Natural killer cell (primary cell): Measurements from ENCODE around the gene CYP2A6. TPM values are rescaled to one million over a fixed set of nuclear protein-coding genes. Genes with fewer than 3 reads are reported as not detected.
A peak's percentile ranks its signal among the peaks of the same experiment; 100 is the strongest.
"Not testable (repeated sequence)": the region's sequence is repeated elsewhere in the genome, so short reads cannot be mapped to it uniquely, and the experiment has no call there.

Experiments used
- ATAC-seq, 3 donors: fragments of 150-1000 bp in 2 of 3; fragments of 200-7000 bp in 1 of 3; cut with Tn5 transposase; 1 replicate in 1 of 3; 2 replicates in 2 of 3; pipeline ENCODE4 v1.10.0; 2021; ENCODE audit warnings: mild to moderate bottlenecking in 2 of 3, moderate library complexity in 2 of 3
- DNase-seq, 2 donors: peaks; one replicate each; pipeline versions ENCODE4 v3.0.0 to v3.0.0-alpha.2; 2013 to 2021; ENCODE audit warnings: mixed read lengths in 1 of 2
- H3K27ac ChIP-seq: one replicate; pipeline ENCODE4 v1.5.1; 2013; ENCODE audit warnings: mild to moderate bottlenecking, low read length
- H3K27me3 ChIP-seq: one replicate; pipeline ENCODE4 v1.6.1; 2013; ENCODE audit warnings: low read length; ENCODE audit not compliant: control insufficient read depth, insufficient read depth
- H3K36me3 ChIP-seq: one replicate; pipeline ENCODE4 v1.6.1; 2013; ENCODE audit warnings: low read length; ENCODE audit not compliant: control insufficient read depth, insufficient read depth
- H3K4me1 ChIP-seq: one replicate; pipeline ENCODE4 v1.6.1; 2013; ENCODE audit warnings: low read length; ENCODE audit not compliant: control insufficient read depth, insufficient read depth
- H3K4me3 ChIP-seq: one replicate; pipeline ENCODE4 v1.5.1; 2013; ENCODE audit warnings: low read length
- H3K9me3 ChIP-seq: one replicate; pipeline ENCODE4 v1.6.1; 2013; ENCODE audit warnings: low read length; ENCODE audit not compliant: control insufficient read depth, insufficient read depth
- H3K27ac Mint-ChIP-seq, 2 donors: one replicate each; pipeline ENCODE4 v1.8.0; 2022; ENCODE audit warnings: mild to moderate bottlenecking in 2 of 2, mixed read lengths in 2 of 2, moderate library complexity in 1 of 2
- H3K27me3 Mint-ChIP-seq, 2 donors: one replicate each; pipeline ENCODE4 v1.8.0; 2022; ENCODE audit warnings: low read depth in 2 of 2, mixed read lengths in 2 of 2
- H3K36me3 Mint-ChIP-seq: one replicate; pipeline ENCODE4 v1.8.0; 2022; ENCODE audit warnings: mixed read lengths
- H3K4me1 Mint-ChIP-seq, 2 donors: one replicate each; pipeline ENCODE4 v1.8.0; 2022; ENCODE audit warnings: mixed read lengths in 2 of 2
- H3K4me3 Mint-ChIP-seq: one replicate; pipeline ENCODE4 v1.8.0; 2022; ENCODE audit warnings: mild to moderate bottlenecking, moderate library complexity, mixed read lengths
- H3K9me3 Mint-ChIP-seq, 2 donors: one replicate each; pipeline ENCODE4 v1.8.0; 2022; ENCODE audit warnings: mixed read lengths in 2 of 2
- WGBS: methylation state at CpG from one replicate; pipeline ENCODE4 v1.1.7; 2013; ENCODE audit warnings: missing lambda C conversion rate; ENCODE audit not compliant: insufficient coverage; 5-methylcytosine and 5-hydroxymethylcytosine counted together
- intact Hi-C: fragments of 100-400 bp; cut with micrococcal nuclease; formaldehyde crosslinking; loops from one replicate; pipeline ENCODE4 v1.14.2; 2022
- total RNA-seq, 4 donors: library from RNA; stranded (reverse); fragments of 120-200 nt in 1 of 4; gene quantifications; one replicate each; pipeline versions ENCODE4 v1.2.3 to v1.2.4, GENCODE V29; 2013 to 2022
- TF ChIP-seq, protein P1 (sequence below): fragments of 200-600 bp; IDR thresholded peaks from one replicate; pipeline ENCODE4 v1.8.0; 2022; ENCODE audit warnings: antibody characterized with exemption

CYP2A6 gene
- total RNA-seq, 3 donors from 2014 or later (not counting 1 experiment from before 2014, with no cell fraction given): not detected

DNA sequence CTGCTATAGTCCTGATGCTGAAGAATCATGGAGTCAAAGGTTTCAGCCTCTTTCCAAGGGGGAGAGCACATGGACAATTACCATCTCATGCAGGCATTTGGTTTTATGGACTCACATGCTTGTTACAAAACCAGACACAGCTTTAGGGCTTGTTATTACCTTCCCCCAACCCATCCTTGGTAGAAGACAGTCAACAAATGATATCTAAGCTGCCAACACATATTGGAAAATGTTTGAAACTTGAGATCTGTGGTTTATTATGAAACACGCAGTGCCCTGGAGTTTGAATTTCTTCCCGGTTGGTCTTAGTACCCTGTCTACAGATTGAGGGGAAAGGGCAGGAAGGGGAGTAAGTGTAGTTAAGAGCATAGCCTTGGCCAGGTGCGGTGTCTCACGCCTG is 12.5 kb upstream of the CYP2A6 start:
- TF ChIP-seq, protein P1, sequence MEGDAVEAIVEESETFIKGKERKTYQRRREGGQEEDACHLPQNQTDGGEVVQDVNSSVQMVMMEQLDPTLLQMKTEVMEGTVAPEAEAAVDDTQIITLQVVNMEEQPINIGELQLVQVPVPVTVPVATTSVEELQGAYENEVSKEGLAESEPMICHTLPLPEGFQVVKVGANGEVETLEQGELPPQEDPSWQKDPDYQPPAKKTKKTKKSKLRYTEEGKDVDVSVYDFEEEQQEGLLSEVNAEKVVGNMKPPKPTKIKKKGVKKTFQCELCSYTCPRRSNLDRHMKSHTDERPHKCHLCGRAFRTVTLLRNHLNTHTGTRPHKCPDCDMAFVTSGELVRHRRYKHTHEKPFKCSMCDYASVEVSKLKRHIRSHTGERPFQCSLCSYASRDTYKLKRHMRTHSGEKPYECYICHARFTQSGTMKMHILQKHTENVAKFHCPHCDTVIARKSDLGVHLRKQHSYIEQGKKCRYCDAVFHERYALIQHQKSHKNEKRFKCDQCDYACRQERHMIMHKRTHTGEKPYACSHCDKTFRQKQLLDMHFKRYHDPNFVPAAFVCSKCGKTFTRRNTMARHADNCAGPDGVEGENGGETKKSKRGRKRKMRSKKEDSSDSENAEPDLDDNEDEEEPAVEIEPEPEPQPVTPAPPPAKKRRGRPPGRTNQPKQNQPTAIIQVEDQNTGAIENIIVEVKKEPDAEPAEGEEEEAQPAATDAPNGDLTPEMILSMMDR: no peak
- Histone ChIP-seq H3K27ac (no peak overlapping the region), H3K27me3 (no peaks in the 10 kb centered on the region), H3K4me3 (no peak overlapping the region), H3K9me3 (no peaks in the 10 kb centered on the region), H3K4me1 (no peaks in the 10 kb centered on the region), H3K36me3 (no peaks in the 10 kb centered on the region)
- no peaks in the 10 kb centered on the region for H3K9me3 Mint-ChIP-seq
- no peaks in the 10 kb centered on the region for H3K4me1 Mint-ChIP-seq
- intact Hi-C loops: no loop called here
- H3K27me3 Mint-ChIP-seq: peaks cover 5 to 14% of the 10 kb centered on the region in 2 donors
- WGBS: over 99% methylated on average over 4 of the region's 4 CpGs
- no peak for ATAC-seq
- H3K27ac Mint-ChIP-seq: no peak overlapping the region
- H3K36me3 Mint-ChIP-seq: no peaks in the 10 kb centered on the region
- DNase-seq: no peak
- no peak overlapping the region for H3K4me3 Mint-ChIP-seq

DNA sequence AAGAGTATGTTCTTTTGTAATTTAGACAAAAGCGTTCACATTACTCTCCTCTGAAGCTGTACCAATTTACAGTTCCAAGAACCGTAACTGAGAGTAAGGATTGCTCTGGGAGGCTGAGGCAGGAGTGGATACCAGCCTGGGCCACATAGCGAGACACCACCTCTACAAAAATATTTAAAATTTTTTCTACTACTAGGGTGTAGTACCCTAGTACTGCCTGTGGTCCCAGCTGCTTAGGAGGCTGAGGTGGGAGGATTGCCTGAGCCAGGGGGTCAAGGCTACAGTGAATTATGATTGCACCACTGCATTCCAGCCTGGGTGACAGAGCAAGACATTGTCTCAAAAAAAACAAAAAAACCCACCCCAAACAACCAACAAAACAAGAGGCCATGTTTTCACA is 12.1 kb upstream of the CYP2A6 start:
- Mint-ChIP-seq H3K4me1 (no peaks in the 10 kb centered on the region), H3K9me3 (no peaks in the 10 kb centered on the region), H3K36me3 (no peaks in the 10 kb centered on the region), H3K4me3 (no peak overlapping the region), H3K27me3 (peaks cover 4 to 9% of the 10 kb centered on the region in 2 donors), H3K27ac (no peak overlapping the region)
- 83% methylated on average over 2 of the region's 3 CpGs for WGBS
- ATAC-seq (no peak), DNase-seq (no peak)
- H3K4me1 ChIP-seq: no peaks in the 10 kb centered on the region
- H3K36me3 ChIP-seq: no peaks in the 10 kb centered on the region
- TF ChIP-seq, protein P1: no peak
- intact Hi-C loops: no loop called here
- H3K27ac ChIP-seq: no peak overlapping the region
- no peaks in the 10 kb centered on the region for H3K27me3 ChIP-seq
- H3K9me3 ChIP-seq: no peaks in the 10 kb centered on the region
- H3K4me3 ChIP-seq: no peak overlapping the region

DNA sequence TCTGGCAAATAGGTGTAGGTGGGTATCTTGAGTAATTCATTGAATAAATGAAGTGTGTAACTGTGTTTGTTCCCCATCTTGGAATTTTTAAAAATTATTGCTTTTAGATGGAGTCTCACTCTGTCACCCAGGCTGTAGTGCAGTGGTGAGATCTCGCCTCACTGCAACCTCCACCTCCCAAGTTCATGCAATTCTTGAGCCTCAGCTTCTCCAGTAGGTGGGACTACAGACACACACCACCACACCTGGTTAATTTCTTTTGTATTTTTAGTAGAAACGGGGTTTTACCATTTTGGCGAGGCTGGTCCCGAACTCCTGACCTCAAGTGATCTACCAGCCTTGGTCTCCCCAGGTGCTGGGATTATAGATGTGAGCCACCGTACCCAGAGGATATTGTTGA is 7.9 kb upstream of the CYP2A6 start:
- Mint-ChIP-seq H3K4me3 (no peak overlapping the region), H3K27ac (no peak overlapping the region), H3K9me3 (no peaks in the 10 kb centered on the region), H3K36me3 (no peaks in the 10 kb centered on the region), H3K4me1 (no peaks in the 10 kb centered on the region), H3K27me3 (no peaks in the 10 kb centered on the region)
- intact Hi-C loops: no loop called here
- Histone ChIP-seq H3K4me1 (no peaks in the 10 kb centered on the region), H3K27ac (no peak overlapping the region), H3K4me3 (no peak overlapping the region), H3K36me3 (no peaks in the 10 kb centered on the region), H3K9me3 (no peaks in the 10 kb centered on the region), H3K27me3 (no peaks in the 10 kb centered on the region)
- no peak for ATAC-seq
- TF ChIP-seq, protein P1: no peak
- DNase-seq: no peak
- 92% methylated on average over 4 of the region's 5 CpGs for WGBS

DNA sequence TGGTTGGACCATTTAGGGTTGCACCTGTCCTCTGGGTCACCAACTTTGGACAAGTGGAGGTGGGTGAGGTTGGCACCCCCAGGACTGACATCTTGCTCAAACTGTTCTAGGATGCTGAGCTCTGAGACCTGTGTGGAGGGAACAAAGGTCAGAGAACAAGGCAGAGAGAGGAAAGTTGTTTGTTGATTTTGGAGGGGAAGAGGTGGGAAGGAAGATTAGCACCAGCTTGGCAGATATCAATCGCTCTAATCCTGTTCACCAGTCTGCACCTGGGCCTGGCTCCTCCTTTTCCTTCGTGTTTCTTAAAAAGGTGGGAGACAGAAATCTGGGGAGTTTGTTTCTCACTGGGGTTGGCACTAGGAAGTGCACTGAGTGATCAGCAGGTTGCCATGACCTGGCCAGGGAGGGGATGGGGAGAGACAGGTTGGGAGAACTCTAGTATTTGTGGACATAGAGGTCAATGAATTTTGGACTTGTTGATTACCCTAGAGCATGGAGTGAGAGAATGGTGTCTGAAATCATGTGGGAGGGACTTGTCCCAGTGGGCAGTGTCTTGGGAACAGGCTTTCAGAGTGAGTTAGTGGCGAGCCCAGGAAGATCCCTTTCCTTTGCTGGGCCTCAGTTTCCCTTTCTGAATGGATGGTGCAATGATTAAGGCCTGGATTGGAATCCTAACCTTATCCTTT is 2.4 kb upstream of the CYP2A6 start:
- H3K4me3 Mint-ChIP-seq, H3K4me3 ChIP-seq, H3K36me3 ChIP-seq, intact Hi-C loops, DNase-seq, H3K9me3 Mint-ChIP-seq, H3K4me1 ChIP-seq, H3K36me3 Mint-ChIP-seq, H3K27me3 ChIP-seq, H3K27ac ChIP-seq, H3K9me3 ChIP-seq, H3K27ac Mint-ChIP-seq: not testable (repeated sequence)
- Mint-ChIP-seq H3K4me1 (peaks cover 6 to 16% of the 10 kb centered on the region in 2 donors), H3K27me3 (peaks cover 12 to 17% of the 10 kb centered on the region in 2 donors)
- WGBS: 79% methylated on average over 2 of the region's 3 CpGs
- ATAC-seq: peak in 1 of 3 donors; percentile 11

DNA sequence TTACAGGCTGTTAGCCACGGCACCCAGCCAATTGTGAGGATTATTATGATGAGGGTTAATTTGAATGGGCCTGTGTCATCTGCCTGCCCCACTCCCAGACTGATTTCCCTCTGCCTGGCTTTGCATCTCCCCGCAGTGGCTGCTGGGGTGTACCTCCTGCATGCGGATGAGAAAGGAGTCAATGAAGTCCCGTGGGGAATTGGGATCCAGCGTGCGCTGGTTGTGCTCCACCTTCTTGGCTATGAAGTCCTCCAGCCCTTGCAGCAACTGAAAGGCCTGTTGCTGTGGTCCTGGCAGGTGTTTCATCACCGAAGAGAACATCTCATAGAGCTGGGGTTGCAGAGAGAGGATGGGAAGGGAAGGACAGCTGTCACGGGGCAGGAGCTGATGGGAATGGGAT is 3.5 kb downstream of the CYP2A6 start:
- H3K9me3 ChIP-seq, H3K4me3 ChIP-seq, H3K4me3 Mint-ChIP-seq, DNase-seq, H3K27me3 ChIP-seq, H3K27ac ChIP-seq, H3K36me3 ChIP-seq, ATAC-seq, intact Hi-C loops, H3K36me3 Mint-ChIP-seq, H3K9me3 Mint-ChIP-seq: not testable (repeated sequence)
- Mint-ChIP-seq H3K27me3 (peaks cover 23 to 24% of the 10 kb centered on the region in 2 donors), H3K4me1 (peaks cover 35 to 48% of the 10 kb centered on the region in 2 donors), H3K27ac (peak overlapping the region in 1 of 2 donors; percentile 86)
- peaks cover 30% of the 10 kb centered on the region for H3K4me1 ChIP-seq
- WGBS: 91% methylated on average over 8 of the region's 8 CpGs

DNA sequence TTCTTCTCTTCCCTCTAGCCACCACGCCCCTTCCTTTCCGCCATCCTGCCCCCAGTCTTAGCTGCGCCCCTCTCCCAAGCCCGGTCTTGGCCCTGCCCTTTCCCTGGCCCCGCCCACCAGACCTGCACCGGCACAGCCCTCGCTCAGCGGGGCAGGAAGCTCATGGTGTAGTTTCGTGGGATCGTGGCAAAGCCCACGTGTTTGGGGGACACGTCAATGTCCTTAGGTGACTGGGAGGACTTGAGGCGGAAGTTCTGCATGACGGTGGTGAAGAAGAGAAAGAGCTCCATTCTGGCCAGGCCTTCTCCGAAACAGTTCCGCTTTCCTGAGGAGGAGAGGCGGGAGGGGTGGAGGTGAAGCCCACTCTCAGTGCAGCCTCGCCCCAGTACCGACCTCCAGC is 6.6 kb downstream of the CYP2A6 start:
- H3K9me3 ChIP-seq, H3K36me3 Mint-ChIP-seq, H3K27me3 ChIP-seq, intact Hi-C loops, H3K9me3 Mint-ChIP-seq, H3K36me3 ChIP-seq: not testable (repeated sequence)
- H3K27ac Mint-ChIP-seq: peak overlapping the region; percentile 81 to 95
- H3K4me1 Mint-ChIP-seq: peaks cover 35 to 42% of the 10 kb centered on the region in 2 donors
- H3K27ac ChIP-seq: peak overlapping the region; percentile 74
- H3K4me1 ChIP-seq: peaks cover 29% of the 10 kb centered on the region
- H3K4me3 ChIP-seq: peak overlapping the region; percentile 32
- peaks cover 20 to 25% of the 10 kb centered on the region in 2 donors for H3K27me3 Mint-ChIP-seq
- ATAC-seq (peak; percentile 89 to 94 (median 93)), DNase-seq (peak; percentile 65 to 80)
- H3K4me3 Mint-ChIP-seq: peak overlapping the region; percentile 82
- WGBS: 1% methylated on average over 11 of the region's 19 CpGs
